Colonic mucosa (tissue), 4 donors: ENCODE data around the gene ZNF160. TPM values are rescaled to one million over a fixed set of nuclear protein-coding genes. Genes with fewer than 3 reads are reported as not detected.
"Not testable (repeated sequence)": the region's sequence is repeated elsewhere in the genome, so short reads cannot be mapped to it uniquely, and the experiment has no call there.

Experiments
- DNase-seq: peaks from one replicate; pipeline ENCODE4 v3.0.0-alpha.2; 2020
- H3K27ac ChIP-seq: fragments of 200-600 bp; one replicate; pipeline ENCODE4 v1.8.0; 2021
- H3K27me3 ChIP-seq: fragments of 200-600 bp; one replicate; pipeline ENCODE4 v1.8.0; 2021
- H3K36me3 ChIP-seq: fragments of 200-600 bp; one replicate; pipeline ENCODE4 v1.8.0; 2021
- H3K4me1 ChIP-seq: fragments of 200-600 bp; one replicate; pipeline ENCODE4 v1.8.0; 2021; ENCODE audit warnings: mild to moderate bottlenecking
- H3K4me3 ChIP-seq: fragments of 200-600 bp; one replicate; pipeline ENCODE4 v1.8.0; 2021
- H3K9ac ChIP-seq, 2 donors: one replicate each; pipeline ENCODE4 v1.7.0; 2013; ENCODE audit warnings: control low read depth in 2 of 2, low read depth in 2 of 2, low read length in 2 of 2
- H3K9me3 ChIP-seq: fragments of 200-600 bp; one replicate; pipeline ENCODE4 v1.8.0; 2021
- intact Hi-C: fragments of 100-400 bp; cut with DNase I; formaldehyde crosslinking; loops from one replicate; pipeline ENCODE4 v1.14.1; 2022
- total RNA-seq, 2 donors: library from RNA; stranded (reverse); fragmentation: NEBNext Ultra II Directional in 1 of 2; extraction: Animal tissue kit (Norgen Biotek cat#: 25700) in 1 of 2; gene quantifications; one replicate each; pipeline ENCODE4 v1.2.1, GENCODE V29; 2021
- TF ChIP-seq, protein P1 (sequence below): fragments of 200-600 bp; IDR thresholded peaks from one replicate; pipeline ENCODE4 v1.8.0; 2022; ENCODE audit warnings: antibody characterized with exemption, mild to moderate bottlenecking
- donor health status: healthy.
- donor health status: DM: no; HTN: no; CAD: no.
- donor health status: DM: no; HTN: no; CAD: no.

Gene ZNF160
- total RNA-seq, 2 donors from 2014 or later: 15.5 to 20.9 TPM

DNA sequence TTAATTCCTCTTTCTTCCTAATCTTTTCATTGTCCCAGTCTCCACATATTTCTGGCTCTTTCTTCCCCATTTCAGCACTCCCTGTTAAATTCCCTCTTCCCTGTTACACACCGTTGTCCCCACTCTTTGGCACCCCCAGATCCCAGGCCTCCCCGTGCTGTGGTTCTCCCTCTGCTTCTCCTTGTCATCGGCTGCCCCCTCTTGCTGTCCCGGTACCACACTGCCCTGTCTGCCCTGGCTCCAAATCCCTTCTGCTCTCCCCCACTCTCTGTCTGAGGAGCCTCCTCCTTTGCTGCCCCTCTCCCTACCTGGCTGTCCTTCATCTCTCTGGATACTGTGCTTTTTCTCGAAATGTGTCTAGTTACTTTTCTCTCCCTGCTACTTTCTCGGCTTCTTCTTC is 28.5 kb upstream of the ZNF160 start:
- intact Hi-C loops: no loop called here
- Histone ChIP-seq H3K9ac (peak overlapping the region; percentile 53 to 68), H3K36me3 (no peaks in the 10 kb centered on the region), H3K27me3 (no peaks in the 10 kb centered on the region), H3K27ac (no peak overlapping the region), H3K4me3 (peak overlapping the region; percentile 43), H3K9me3 (no peaks in the 10 kb centered on the region), H3K4me1 (no peaks in the 10 kb centered on the region)
- TF ChIP-seq, protein P1, sequence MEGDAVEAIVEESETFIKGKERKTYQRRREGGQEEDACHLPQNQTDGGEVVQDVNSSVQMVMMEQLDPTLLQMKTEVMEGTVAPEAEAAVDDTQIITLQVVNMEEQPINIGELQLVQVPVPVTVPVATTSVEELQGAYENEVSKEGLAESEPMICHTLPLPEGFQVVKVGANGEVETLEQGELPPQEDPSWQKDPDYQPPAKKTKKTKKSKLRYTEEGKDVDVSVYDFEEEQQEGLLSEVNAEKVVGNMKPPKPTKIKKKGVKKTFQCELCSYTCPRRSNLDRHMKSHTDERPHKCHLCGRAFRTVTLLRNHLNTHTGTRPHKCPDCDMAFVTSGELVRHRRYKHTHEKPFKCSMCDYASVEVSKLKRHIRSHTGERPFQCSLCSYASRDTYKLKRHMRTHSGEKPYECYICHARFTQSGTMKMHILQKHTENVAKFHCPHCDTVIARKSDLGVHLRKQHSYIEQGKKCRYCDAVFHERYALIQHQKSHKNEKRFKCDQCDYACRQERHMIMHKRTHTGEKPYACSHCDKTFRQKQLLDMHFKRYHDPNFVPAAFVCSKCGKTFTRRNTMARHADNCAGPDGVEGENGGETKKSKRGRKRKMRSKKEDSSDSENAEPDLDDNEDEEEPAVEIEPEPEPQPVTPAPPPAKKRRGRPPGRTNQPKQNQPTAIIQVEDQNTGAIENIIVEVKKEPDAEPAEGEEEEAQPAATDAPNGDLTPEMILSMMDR: no peak
- no peak for DNase-seq

GRCh38 chr19:53131085-53131590 is 27.9 kb upstream of the ZNF160 start:
- Histone ChIP-seq H3K9ac (no peak overlapping the region), H3K36me3 (no peaks in the 10 kb centered on the region), H3K27me3 (no peaks in the 10 kb centered on the region), H3K27ac (no peak overlapping the region), H3K4me3 (no peak overlapping the region), H3K4me1 (no peaks in the 10 kb centered on the region), H3K9me3 (no peaks in the 10 kb centered on the region)
- TF ChIP-seq, protein P1: no peak
- intact Hi-C loops: no loop called here
- DNase-seq: no peak

DNA sequence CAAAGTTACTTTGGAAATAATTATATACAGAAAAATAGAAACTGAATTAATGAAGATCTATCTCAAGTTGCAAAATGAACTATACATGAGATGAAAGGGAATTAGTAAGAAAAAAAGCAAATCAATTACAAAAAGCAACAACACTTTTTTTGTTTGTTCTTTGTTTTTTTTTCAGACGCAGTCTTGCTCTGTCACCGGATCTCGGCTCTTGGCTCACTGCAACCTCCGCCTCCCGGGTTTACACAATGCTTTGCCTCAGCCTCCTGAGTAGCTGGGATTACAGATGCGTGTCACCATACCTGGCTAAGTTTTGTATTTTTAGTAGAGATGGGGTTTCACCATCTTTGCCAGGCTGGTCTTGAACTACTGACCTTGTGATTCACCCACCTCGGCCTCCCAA is 27.3 kb upstream of the ZNF160 start:
- intact Hi-C loops: no loop called here
- TF ChIP-seq, protein P1: no peak
- no peak for DNase-seq
- Histone ChIP-seq H3K4me1 (no peaks in the 10 kb centered on the region), H3K36me3 (no peaks in the 10 kb centered on the region), H3K27me3 (no peaks in the 10 kb centered on the region), H3K4me3 (no peak overlapping the region), H3K9me3 (no peaks in the 10 kb centered on the region), H3K9ac (no peak overlapping the region), H3K27ac (no peak overlapping the region)

DNA sequence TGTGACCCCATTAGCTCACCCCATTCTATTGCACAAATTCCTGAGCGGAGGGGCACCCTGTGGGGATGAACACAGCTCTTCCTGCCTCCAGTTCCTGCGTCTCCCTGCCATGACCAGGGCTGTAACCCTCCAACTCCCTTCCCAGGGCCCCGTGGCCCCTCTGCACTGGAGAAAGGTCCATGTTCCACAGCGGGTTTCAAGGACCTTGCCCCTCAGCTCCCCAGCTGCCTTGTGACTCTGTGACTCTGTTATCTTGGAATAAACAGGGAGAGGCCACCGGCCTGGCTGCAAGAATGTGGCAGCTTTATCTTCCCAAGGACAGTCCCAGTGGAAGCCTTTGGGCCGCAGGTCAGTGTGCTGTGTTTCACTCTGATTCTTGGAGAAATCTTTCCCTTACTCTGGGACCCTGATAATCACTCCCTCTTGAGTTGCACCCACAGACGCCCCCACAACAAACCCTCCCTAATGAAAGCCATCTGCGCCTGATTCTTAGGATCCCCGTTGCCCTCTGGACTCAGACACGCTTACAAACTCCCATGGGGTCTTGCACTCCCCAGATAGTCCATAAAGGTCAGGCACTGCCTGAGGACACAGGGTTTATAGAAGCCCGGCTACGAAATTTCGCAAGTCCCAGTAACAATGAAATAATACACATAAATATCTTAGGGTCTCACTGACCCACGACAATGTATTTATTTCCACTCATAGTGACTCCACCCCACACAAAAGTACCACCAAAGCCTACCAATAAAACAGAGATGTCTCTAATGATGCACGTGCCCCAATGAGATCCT is 23.7 kb upstream of the ZNF160 start:
- H3K36me3 ChIP-seq, H3K4me3 ChIP-seq, H3K27ac ChIP-seq, H3K9me3 ChIP-seq, H3K9ac ChIP-seq, DNase-seq, H3K27me3 ChIP-seq, H3K4me1 ChIP-seq, intact Hi-C loops: not testable (repeated sequence)

DNA sequence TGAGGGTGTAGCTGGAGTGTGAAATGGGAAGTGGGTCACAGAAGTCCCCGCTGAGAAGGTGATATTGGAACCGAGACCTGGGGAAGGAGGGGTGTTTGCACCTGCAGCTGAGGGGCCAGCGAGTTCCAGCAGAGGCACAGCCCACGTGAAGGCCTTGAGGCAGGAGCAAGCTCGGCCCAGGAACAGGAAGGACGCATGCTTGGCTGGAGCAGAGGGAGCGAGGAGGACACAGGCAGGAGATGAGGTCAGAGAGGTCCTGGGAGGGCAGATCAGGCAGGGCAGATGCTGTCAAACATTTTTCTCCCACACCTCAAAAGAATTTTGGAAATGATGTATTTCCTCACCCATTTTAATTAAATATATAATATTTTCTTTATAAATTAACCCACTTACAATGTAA is 20.2 kb upstream of the ZNF160 start:
- DNase-seq: no peak
- intact Hi-C loops: no loop called here
- H3K27ac ChIP-seq: no peak overlapping the region
- H3K36me3 ChIP-seq: no peaks in the 10 kb centered on the region
- no peak overlapping the region for H3K4me3 ChIP-seq
- no peaks in the 10 kb centered on the region for H3K4me1 ChIP-seq
- TF ChIP-seq, protein P1: no peak
- H3K27me3 ChIP-seq: no peaks in the 10 kb centered on the region
- no peaks in the 10 kb centered on the region for H3K9me3 ChIP-seq
- H3K9ac ChIP-seq: no peak overlapping the region

GRCh38 chr19:53112286-53112685 is 9.1 kb upstream of the ZNF160 start:
- intact Hi-C loops: no loop called here
- no peaks in the 10 kb centered on the region for H3K36me3 ChIP-seq
- TF ChIP-seq, protein P1: no peak
- H3K9ac ChIP-seq: no peak overlapping the region
- no peaks in the 10 kb centered on the region for H3K27me3 ChIP-seq
- no peak for DNase-seq
- no peaks in the 10 kb centered on the region for H3K9me3 ChIP-seq
- H3K4me1 ChIP-seq: no peaks in the 10 kb centered on the region
- no peak overlapping the region for H3K27ac ChIP-seq
- no peak overlapping the region for H3K4me3 ChIP-seq
